ENCODE data around the gene HPSE2. TPM values are rescaled to one million over a fixed set of nuclear protein-coding genes. Genes with fewer than 3 reads are reported as not detected.

Gene HPSE2
- total and polyA plus RNA-seq, 4 donors = 0.05 TPM; not detected in 3

DNA sequence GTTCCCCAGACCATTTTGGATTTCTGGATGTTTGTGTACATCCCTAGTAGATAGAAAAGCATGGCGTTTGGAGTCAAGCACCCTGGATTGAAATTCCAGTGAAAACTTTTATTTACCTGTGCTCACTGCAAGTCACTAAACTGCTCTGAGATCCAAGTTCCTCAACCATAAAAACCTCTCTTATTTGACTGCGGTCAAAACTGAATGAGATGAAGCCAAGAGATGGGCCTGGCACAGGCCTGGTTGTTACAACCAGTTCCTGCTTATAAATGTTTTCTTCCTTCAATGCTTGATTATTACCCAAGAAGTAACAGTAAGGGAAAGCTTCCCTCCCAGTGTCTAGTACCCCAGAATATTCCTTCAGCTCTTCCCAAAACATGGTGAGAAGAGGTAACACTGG is 718.0 kb downstream of the HPSE2 start:
- Histone ChIP-seq H3K9me3 (ENCODE audit: control insufficient read depth in 4 of 4, low read length in 3 of 4) (no peaks in the 10 kb centered on the region), H3K4me3 (ENCODE audit: low read depth in 1 of 3, low read length in 3 of 3) (no peak overlapping the region), H3K9ac (ENCODE audit: low read depth in 1 of 2, low read length in 2 of 2) (no peak overlapping the region), H3K36me3 (ENCODE audit: control insufficient read depth in 4 of 4, insufficient read depth in 3 of 4, low read depth in 1 of 4, low read length in 3 of 4) (no peaks in the 10 kb centered on the region), H3K27me3 (ENCODE audit: control insufficient read depth in 4 of 4, insufficient read depth in 4 of 4, low read length in 3 of 4) (peaks cover 0 to 3% (median under 1%) of the 10 kb centered on the region in 4 donors), H3K27ac (ENCODE audit: low read depth in 1 of 2, low read length in 2 of 2) (no peak overlapping the region), H3K4me1 (ENCODE audit: control insufficient read depth in 4 of 4, insufficient read depth in 4 of 4, low read length in 3 of 4) (no peaks in the 10 kb centered on the region)
- TF ChIP-seq RXRA (IDR thresholded peaks at IDR 0.05) = no peak
- TF ChIP-seq, protein P1, sequence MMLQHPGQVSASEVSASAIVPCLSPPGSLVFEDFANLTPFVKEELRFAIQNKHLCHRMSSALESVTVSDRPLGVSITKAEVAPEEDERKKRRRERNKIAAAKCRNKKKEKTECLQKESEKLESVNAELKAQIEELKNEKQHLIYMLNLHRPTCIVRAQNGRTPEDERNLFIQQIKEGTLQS (IDR thresholded peaks at IDR 0.05) = no peak
- TF ChIP-seq EGR1 (IDR thresholded peaks at IDR 0.05; ENCODE audit: low read depth in 2 of 2) = no peak
- no peak for TF ChIP-seq GABPA (IDR thresholded peaks at IDR 0.05 in 1 of 2, conservative IDR thresholded peaks at IDR 0.05 in 1 of 2)
- no peak for TF ChIP-seq HNF4A (conservative IDR thresholded peaks at IDR 0.05)
- TF ChIP-seq, protein P2, sequence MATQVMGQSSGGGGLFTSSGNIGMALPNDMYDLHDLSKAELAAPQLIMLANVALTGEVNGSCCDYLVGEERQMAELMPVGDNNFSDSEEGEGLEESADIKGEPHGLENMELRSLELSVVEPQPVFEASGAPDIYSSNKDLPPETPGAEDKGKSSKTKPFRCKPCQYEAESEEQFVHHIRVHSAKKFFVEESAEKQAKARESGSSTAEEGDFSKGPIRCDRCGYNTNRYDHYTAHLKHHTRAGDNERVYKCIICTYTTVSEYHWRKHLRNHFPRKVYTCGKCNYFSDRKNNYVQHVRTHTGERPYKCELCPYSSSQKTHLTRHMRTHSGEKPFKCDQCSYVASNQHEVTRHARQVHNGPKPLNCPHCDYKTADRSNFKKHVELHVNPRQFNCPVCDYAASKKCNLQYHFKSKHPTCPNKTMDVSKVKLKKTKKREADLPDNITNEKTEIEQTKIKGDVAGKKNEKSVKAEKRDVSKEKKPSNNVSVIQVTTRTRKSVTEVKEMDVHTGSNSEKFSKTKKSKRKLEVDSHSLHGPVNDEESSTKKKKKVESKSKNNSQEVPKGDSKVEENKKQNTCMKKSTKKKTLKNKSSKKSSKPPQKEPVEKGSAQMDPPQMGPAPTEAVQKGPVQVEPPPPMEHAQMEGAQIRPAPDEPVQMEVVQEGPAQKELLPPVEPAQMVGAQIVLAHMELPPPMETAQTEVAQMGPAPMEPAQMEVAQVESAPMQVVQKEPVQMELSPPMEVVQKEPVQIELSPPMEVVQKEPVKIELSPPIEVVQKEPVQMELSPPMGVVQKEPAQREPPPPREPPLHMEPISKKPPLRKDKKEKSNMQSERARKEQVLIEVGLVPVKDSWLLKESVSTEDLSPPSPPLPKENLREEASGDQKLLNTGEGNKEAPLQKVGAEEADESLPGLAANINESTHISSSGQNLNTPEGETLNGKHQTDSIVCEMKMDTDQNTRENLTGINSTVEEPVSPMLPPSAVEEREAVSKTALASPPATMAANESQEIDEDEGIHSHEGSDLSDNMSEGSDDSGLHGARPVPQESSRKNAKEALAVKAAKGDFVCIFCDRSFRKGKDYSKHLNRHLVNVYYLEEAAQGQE (IDR thresholded peaks at IDR 0.05) = no peak
- no peak for TF ChIP-seq RAD21 (IDR thresholded peaks at IDR 0.05)
- no peak for TF ChIP-seq FOXA2 (IDR thresholded peaks at IDR 0.05)
- TF ChIP-seq, protein P3, sequence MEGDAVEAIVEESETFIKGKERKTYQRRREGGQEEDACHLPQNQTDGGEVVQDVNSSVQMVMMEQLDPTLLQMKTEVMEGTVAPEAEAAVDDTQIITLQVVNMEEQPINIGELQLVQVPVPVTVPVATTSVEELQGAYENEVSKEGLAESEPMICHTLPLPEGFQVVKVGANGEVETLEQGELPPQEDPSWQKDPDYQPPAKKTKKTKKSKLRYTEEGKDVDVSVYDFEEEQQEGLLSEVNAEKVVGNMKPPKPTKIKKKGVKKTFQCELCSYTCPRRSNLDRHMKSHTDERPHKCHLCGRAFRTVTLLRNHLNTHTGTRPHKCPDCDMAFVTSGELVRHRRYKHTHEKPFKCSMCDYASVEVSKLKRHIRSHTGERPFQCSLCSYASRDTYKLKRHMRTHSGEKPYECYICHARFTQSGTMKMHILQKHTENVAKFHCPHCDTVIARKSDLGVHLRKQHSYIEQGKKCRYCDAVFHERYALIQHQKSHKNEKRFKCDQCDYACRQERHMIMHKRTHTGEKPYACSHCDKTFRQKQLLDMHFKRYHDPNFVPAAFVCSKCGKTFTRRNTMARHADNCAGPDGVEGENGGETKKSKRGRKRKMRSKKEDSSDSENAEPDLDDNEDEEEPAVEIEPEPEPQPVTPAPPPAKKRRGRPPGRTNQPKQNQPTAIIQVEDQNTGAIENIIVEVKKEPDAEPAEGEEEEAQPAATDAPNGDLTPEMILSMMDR (IDR thresholded peaks at IDR 0.05; ENCODE audit: low read depth, low read length, missing input control) = no peak
- no peak for TF ChIP-seq SP1 (IDR thresholded peaks at IDR 0.05)
- no peak for TF ChIP-seq HNF4G (IDR thresholded peaks at IDR 0.05)
- TF ChIP-seq FOXA1 (IDR thresholded peaks at IDR 0.05) = no peak
- TF ChIP-seq JUND (IDR thresholded peaks at IDR 0.05) = no peak
- TF ChIP-seq TAF1 (conservative IDR thresholded peaks at IDR 0.05) = no peak
- no peak for DNase-seq (ENCODE audit: low spot score)
- whole genome bisulfite sequencing = 44% methylated on average over 2 of the region's 2 CpGs

DNA sequence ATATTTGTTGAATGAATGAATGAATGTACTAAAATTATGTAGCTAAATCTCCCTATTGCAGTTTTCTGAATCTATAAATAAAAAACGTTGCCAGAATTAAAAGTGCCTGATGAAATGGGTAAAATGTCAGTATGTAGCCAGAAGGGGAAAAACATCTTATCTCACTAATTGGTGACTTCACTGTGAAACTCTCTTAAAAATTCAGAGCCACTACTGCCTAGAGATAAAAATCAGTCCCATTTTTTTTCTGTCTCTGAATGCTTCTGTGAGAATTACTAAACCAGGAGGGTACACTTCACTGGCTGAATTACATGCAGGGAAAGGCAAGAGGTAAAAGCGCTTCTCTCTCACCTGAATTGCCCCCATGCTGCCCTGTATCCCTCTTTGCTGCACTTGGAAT is 719.3 kb downstream of the HPSE2 start:
- H3K36me3 ChIP-seq (ENCODE audit: control insufficient read depth in 4 of 4, insufficient read depth in 3 of 4, low read depth in 1 of 4, low read length in 3 of 4) = no peaks in the 10 kb centered on the region
- no peak overlapping the region for H3K4me3 ChIP-seq (ENCODE audit: low read depth in 1 of 3, low read length in 3 of 3)
- H3K4me1 ChIP-seq (ENCODE audit: control insufficient read depth in 4 of 4, insufficient read depth in 4 of 4, low read length in 3 of 4) = no peaks in the 10 kb centered on the region
- peaks cover 0 to 3% (median under 1%) of the 10 kb centered on the region in 4 donors for H3K27me3 ChIP-seq (ENCODE audit: control insufficient read depth in 4 of 4, insufficient read depth in 4 of 4, low read length in 3 of 4)
- H3K9ac ChIP-seq (ENCODE audit: low read depth in 1 of 2, low read length in 2 of 2) = no peak overlapping the region
- WGBS = 63% methylated on average over 2 of the region's 2 CpGs
- H3K9me3 ChIP-seq (ENCODE audit: control insufficient read depth in 4 of 4, low read length in 3 of 4) = no peaks in the 10 kb centered on the region
- no peak overlapping the region for H3K27ac ChIP-seq (ENCODE audit: low read depth in 1 of 2, low read length in 2 of 2)
- DNase-seq (ENCODE audit: low spot score) = no peak
- TF ChIP-seq NR2F2 (IDR thresholded peaks at IDR 0.05) (no peak), SP1 (IDR thresholded peaks at IDR 0.05) (no peak), HNF4G (IDR thresholded peaks at IDR 0.05) (no peak), YY1 (IDR thresholded peaks at IDR 0.05) (no peak), EGR1 (IDR thresholded peaks at IDR 0.05; ENCODE audit: low read depth in 2 of 2) (no peak), JUND (IDR thresholded peaks at IDR 0.05) (no peak), FOXA2 (IDR thresholded peaks at IDR 0.05) (no peak), HNF4A (conservative IDR thresholded peaks at IDR 0.05) (no peak)
- TF ChIP-seq, protein P4, sequence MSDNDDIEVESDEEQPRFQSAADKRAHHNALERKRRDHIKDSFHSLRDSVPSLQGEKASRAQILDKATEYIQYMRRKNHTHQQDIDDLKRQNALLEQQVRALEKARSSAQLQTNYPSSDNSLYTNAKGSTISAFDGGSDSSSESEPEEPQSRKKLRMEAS (IDR thresholded peaks at IDR 0.05) = no peak
- TF ChIP-seq, protein P3 (IDR thresholded peaks at IDR 0.05; ENCODE audit: low read depth, low read length, missing input control) = no peak
- TF ChIP-seq, protein P1 (IDR thresholded peaks at IDR 0.05) = no peak
- TF ChIP-seq, protein P5, sequence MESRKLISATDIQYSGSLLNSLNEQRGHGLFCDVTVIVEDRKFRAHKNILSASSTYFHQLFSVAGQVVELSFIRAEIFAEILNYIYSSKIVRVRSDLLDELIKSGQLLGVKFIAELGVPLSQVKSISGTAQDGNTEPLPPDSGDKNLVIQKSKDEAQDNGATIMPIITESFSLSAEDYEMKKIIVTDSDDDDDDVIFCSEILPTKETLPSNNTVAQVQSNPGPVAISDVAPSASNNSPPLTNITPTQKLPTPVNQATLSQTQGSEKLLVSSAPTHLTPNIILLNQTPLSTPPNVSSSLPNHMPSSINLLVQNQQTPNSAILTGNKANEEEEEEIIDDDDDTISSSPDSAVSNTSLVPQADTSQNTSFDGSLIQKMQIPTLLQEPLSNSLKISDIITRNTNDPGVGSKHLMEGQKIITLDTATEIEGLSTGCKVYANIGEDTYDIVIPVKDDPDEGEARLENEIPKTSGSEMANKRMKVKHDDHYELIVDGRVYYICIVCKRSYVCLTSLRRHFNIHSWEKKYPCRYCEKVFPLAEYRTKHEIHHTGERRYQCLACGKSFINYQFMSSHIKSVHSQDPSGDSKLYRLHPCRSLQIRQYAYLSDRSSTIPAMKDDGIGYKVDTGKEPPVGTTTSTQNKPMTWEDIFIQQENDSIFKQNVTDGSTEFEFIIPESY (IDR thresholded peaks at IDR 0.05) = no peak
- TF ChIP-seq, protein P2 (IDR thresholded peaks at IDR 0.05) = no peak
